HG03066 (cell line): ENCODE measurements around the gene CELF1.
"Not testable (repeated sequence)": the region's sequence is repeated elsewhere in the genome, so short reads cannot be mapped to it uniquely, and the experiment has no call there.

Experiments used
- ATAC-seq: cut with Tn5 transposase; IDR thresholded peaks from one replicate; pipeline ENCODE4 v1.9.1; 2021; ENCODE audit warnings: low read depth; ENCODE audit not compliant: unreplicated experiment

The CELF1 gene

DNA sequence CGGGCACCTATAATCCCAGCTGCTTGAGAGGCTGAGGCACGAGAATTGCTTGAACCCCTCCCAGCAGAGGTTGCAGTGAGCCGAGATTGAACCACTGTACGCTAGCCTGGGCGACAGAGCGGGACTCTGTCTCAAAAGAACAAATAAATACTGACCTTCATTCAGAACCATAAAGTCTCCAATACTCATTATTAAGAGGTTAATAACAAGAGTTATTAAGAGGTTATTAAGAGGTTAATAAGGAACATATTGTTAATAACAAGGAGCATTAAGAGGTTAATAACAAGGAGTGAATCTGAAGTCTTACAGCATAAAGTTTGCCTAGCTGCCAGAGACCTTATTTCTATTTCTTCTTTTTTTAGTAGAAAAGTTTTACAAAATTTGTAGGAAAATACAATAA is 7.6 kb downstream of the CELF1 start:
- ATAC-seq: no peak

DNA sequence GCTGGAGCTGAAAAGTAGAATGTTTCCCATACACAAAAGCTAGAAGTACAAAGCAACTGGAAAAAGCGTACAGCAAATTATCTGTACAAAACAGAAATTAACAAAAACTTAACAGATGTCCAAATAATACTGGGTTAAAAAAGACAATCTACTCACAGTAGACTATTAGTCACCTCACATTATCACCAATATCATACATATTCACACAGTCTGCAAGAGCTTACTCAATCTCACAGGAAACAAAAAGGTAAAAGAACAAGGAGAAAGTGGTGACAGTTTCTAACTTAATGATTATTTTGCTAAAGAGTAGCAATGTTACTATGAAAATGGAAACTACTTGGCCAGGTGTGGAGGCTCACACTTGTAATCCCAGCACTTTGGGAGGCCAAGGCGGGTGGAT is 11.9 kb downstream of the CELF1 start:
- no peak for ATAC-seq

DNA sequence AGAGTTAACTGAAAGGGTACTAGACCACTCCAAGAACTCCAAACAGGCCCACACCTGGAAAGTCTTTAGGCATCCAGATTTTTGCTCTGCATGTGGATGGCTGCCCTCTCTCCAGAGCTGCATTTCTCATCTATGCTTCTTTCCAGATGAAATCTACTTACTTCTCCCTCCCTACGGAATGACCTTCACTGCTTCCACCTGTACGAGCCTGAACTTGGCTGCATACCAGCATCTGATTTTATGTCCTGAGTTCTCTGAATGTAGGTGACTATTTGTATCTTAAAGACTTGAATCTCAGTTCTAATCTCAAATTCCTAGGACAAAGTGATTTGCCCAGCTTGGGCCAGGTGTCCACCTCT is 13.3 kb downstream of the CELF1 start:
- ATAC-seq: no peak

DNA sequence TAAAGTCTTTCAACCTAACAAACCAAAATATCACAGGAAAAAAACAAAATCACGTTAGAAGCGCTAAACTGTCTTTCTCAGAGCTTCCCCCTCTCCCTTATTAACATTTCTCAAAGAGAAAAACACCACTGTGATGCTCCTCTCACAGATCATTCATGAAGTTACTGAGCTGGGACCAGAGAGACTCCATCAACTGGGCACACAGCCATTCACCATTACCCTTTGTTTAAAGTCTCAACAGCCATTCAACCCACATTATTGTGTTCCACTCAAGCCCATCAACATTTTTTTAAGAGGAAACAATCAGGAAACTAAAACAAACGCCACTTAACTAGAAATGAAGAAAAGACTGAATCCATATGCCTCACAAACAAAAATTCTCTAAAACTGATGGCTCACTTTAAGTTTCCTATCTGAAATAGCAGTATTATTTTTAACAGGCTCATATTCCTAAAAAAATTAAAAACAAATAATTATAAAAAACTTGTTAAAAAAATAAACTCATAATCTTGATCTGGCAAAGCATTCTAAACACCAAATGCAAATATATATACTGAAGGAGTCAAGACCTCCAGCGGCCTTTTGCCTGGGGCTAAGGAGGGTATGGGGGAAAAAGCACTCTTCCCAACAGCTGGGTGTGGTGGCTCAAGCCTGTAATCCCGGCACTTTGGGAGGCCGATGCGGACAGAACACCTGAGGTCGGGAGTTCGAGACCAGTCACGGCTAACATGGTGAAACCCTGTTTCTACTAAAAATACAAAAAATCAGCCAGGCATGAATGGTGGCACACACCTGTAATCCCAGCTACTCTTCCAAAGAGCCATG is 14.0 kb downstream of the CELF1 start:
- ATAC-seq: no peak

DNA sequence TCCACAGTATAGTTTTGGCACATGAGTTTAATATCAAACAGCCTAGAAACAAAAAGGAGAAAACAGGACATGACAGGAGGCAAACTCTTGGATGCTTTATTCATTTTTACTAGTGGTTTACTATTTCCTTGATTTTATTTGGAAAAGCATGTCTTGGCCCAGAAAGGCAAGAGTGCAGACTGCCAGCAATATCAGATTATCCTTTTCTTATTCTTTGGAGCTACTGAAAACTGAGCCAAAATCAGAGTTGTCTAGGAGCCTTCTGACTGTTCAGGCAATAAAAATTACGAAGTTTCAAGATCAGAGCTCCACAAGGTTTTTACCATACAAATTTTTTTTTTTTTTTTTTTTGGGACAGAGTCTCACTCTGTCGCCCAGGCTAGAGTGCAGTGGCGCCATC is 16.0 kb downstream of the CELF1 start:
- ATAC-seq: no peak

DNA sequence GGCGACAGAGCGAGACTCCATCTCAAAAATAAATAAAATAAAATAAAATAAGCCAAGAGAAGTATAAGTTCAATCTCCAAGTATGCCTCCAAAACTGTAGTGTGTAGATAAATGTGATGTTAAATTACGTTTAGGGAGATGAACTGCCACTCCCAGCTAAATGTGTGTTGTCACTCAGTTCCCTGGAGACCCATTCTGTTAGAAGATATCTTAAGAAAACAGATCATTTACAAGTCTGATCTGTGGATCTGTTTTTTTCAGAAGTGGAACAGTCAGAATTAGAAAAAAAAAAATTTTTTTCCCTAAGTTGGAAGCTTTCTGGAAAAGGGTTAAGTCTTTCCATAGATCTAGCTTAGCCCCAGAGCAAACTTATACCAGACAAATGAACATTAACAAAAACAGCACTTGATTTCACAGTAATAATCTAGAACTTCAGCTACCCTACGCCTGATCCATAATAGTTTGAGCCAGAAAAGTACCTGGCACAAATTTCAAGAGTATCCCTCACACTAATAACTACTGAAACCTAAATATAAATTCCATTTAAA is 18.2 kb downstream of the CELF1 start:
- no peak for ATAC-seq

DNA sequence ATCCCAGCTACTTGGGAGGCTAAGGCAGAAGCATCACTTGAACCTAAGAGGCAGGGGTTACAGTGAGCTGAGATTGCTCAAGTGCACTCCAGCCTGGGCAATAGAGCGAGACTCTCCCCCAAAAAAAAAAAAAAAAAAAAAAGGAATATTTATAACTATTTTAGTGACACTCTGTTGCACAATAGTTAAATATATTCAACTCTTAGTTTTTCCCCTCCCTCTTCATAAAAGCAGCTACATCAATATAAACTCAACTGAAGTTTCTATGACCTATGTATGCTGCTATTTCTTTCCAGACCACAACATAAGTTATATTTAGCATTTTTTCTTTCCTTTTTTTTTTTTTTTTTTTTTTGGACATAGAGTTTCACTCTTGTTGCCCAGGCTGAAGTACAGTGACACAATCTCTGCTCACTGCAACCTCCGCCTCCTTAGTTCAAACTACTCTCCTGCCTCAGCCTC is 19.2 kb downstream of the CELF1 start:
- no peak for ATAC-seq

DNA sequence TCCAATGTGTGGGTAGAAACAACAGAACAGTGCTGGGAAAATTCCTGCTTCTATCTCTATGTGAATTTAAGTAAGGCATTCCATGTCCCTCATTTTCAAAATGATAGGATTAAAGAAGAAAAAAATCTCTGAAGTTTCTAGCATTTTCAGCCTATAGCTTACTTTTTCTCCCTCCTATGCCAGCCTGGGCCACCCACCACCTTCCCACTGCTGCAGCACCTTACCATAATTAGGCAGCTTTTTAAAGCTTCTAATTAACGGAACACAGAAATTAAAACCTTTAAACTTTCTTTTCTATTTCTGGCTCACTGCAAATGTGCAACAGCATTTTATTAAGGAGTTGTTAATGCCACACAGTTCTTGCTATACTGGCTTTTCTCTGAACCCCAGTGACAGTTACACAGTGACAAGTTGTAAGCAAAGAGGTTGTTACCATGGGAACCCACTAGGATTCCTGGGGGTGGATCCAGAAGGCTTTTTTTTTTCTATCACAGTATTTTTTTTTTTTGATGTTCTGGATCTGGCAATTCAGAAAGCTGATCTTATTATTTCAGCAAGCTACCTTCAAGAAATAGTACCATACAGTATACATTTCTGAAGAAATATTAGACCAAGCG is 20.2 kb downstream of the CELF1 start:
- no peak for ATAC-seq

DNA sequence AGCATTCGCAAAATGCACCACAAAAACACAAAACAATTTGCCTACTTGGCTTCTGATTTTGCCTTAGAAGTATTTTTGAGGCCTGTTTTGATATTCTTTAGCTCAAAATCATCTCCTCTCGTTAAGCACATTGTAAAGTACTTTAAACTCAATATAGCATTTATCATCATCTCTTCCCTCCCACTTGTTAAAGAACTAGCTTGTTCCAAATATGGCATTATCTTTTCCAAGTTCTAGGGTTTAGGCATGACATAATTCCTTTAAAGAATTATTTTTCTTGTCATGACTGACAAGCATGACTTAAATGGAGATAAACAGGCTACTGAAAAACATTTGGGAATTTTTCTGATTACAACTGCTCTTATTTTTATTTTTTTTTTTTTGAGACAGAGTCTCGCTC is 21.3 kb downstream of the CELF1 start:
- no peak for ATAC-seq

DNA sequence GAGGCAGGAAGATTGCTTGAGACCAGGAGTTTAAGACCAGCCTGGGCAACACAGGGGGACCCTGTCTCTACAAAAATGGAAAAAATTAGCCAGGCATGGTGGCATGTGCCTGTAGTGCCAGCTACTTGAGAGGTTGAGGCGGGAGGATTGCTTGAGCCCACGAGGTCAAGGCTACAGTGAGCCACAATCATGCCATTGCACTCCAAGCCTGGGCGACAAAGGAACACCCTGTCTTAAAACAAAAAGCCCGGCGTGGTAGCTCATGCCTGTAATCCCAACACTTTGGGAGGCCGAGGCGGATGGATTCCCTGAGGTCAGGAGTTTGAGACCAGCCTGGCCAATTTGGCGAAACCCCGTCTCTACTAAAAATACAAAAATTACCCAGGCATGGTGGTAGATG is 22.2 kb downstream of the CELF1 start:
- ATAC-seq: not testable (repeated sequence)

DNA sequence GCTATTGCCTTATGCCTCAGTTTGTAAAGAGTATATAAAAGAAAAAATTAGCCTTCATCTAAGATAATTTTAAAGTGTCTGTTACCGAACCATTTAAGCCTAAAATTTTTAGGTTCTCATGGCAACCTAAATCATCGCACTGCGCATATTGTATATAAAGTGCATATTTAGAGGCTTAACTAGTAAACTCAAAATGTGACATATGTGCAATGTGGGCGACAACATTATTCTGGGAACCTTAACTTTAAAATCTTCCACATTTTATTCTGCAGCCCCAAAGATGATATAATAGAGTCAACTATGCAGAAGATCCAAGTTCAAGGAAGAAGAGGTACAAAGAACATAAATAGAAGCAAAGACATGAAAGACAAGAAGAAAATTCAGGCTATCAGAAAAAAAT is 23.0 kb downstream of the CELF1 start:
- ATAC-seq: no peak

DNA sequence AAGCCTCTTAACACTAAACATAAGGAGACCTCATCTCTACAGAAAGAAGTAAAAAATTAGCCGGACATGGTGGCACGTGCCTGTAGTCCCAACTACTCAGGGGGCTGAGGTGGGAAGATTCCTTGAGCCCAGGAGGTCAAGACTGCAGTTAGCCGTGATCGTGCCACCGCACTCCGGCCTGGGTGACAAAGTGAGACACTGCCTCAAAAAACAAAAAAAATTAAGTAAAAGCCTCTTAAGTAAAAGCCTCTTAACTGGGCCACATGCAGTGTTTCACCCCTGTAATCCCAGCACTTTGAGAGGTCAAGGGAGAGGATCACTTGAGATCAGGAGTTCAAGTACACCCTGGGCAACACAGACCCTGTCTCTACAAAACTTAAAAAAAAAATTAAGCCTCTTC is 25.7 kb downstream of the CELF1 start:
- ATAC-seq: no peak

DNA sequence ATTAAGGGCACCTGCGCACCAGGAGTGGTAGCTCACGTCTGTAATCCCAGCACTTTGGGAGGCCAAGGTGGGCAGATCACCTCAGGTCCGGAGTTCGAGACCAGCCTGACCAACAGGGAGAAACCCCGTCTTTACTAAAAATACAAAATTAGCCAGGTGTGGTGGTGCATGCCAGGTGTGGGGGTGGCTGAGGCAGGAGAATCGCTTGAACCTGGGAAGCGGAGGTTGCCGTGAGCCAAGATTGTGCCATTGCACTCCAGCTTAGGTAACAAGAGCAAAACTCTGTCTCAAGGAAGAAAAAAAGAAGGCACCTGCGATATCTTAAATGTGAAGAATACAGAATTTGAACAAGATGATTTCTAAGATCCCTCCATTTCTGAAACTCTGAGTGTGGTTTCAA is 26.9 kb downstream of the CELF1 start:
- not testable (repeated sequence) for ATAC-seq

DNA sequence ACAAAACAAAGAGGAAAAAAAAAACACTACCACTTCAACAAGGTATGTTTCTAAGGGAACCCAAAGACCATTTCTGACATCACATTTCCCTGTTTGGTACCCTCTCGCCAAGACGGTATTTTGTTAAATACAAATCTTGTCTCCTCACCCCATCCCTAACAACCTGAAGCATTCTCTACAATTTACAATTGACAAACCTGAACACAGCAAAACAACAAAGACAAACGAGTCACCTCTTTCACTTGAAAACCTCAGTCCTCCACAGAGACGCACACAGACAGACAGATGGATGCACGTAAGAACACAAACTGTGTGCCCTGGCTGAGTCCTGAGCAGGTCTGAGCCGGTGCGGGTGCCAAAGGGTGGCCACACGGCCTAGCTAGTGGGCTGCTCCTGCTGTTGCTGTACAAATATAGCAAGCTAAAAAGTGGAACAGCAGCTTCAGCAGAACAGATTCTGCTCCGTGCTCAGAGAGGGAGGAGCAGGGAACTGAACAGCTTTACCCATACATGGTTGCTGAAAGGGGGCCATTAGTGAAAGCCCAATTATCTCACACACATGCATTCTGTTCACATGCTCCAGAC is 28.5 kb downstream of the CELF1 start:
- no peak for ATAC-seq

DNA sequence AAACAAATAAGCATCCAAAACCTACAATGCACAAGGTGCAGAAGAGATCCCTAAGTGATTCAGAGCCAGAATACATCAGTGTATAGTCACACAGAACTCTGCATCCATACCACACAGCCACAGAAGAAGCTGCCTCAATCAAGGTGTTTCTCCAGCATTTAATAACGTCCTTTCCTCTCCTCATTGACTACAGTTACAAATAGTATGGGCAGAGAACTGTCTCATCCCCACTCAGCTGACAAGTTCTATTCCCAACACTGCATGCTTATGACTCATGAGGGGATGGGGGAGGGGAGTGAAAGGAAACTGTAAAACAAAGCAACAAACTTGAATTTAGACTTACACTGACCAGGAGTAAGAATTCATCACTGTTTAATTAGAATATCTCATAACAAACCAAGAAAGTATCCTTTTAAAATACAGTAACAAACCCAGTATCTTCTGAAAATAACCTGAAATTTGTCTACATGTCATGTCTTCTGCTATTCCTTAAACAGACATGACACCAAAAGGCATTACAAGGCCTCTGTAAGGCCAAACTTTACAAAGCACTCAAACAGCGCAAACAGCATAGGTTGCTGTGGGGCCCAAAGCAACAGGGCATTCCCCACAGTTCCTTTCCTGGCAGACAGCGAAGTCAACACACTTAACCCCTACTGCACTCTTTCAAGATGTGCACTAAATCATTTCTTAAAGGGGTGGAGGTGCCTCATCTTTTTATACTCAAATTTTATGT is 29.3 kb downstream of the CELF1 start:
- no peak for ATAC-seq

DNA sequence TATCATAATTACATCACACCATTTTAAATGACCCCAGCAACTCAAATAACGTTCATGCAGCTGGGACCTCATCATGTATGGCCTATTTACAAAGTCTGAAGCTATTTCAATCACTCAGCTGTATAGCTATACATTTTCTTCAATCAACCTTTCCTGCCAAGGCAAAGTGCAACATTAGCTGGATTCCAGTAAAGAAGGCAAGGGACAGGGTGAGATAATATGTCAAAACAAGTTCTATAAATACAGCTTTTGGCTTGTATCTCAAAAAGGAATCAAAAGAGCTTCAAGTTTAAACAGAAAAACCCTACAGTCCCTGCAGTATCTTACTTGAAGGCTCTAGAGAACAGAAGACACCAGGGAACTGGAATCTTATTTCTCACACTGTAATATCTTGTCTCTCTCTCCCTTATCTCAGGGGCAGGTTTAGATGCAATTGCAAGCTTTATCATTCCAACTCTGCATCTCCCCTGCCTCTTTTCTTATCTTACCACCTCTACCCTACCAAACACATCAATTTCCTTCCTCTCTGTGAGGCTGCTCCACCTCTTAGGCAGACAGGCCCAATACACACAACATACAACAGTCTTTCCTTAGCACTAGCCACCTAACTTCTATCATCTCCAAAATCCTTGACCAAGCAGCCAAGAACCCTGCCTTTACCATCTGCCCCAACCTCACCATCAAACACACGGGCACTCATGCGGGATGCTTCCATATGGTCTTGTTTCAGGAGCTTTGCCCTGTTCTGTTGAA is 34.5 kb downstream of the CELF1 start:
- ATAC-seq: no peak

DNA sequence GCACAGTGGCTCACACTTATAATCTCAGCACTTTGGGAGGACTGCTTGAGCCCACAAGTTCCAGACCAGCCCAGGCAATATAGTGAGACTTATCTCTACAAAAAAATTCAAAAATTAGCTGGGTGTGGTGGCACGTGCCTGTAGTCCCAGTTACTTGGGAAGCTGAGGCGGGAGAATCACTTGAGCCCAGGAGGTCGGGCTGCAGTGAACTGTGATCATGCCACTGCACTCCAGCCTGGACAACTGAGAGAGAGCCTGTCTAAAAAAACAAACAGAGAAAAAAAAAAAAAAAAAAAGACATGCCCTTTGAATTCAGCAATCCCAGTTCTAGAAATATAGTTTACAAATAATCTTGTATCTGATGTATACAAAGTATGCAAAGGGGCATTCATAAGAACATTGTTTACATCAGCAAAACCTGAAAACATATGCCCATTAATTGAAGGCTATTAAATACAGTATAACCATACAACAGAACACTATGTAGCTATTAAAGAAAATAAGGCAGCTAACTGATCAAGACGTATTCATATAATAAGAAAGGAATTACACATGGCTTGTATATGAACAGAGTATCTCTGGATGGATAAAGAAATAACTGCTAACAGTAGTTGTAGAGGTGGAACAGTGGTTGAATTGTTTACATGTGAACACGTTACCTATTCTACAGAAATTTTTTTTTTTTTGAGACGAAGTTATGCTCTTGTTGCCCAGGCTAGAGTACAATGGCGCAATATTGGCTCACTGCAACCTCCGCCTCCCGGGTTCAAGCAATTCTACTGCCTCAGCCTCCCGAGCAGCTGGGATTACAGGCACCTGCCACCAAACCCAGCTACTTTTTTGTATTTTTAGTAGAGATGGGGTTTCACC is 35.7 kb downstream of the CELF1 start:
- no peak for ATAC-seq

DNA sequence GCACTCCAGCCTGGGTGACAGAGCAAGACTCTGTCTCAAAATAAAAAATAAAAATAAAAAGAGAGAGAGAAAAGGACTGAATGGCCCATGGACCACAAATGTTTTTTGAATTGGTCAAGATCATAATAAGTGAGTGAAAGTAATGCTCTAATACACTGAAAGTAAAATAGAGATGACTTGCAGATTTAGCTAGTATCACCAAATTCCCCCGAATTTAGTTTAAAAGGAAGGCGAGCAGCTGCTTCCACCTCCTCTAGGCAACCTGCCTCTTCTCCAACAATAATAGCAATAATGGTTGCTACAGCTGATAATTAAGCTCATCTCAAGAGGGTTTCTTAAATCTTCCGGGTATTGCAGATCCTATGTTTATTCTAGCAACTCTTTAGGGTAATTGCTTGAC is 36.8 kb downstream of the CELF1 start:
- ATAC-seq: no peak
